Measurements from ENCODE around the gene MED15.

MED15 gene

GRCh38 chr22:20572132-20572802, 64.9 kb downstream of the MED15 start:
- no peak for TF ChIP-seq CTCF (IDR thresholded peaks at IDR 0.05; ENCODE audit: low read depth, low read length, missing control alignments)
- in situ Hi-C loops (cut with HindIII; ENCODE audit: low pct_ligation_motif_present, low sequenced_read_pairs), result no loop called here
- no peak overlapping the region for H3K4me3 ChIP-seq (ENCODE audit: low read depth, low read length)
- no peaks in the 10 kb centered on the region for H3K27me3 ChIP-seq (replicated peaks)
- peaks cover 87% of the 10 kb centered on the region for H3K36me3 ChIP-seq (replicated peaks)
- DNase-seq, result no peak
- no peak overlapping the region for H3K27ac ChIP-seq

- no peak for DNase-seq
- in situ Hi-C loops (cut with HindIII; ENCODE audit: low pct_ligation_motif_present, low sequenced_read_pairs), result no loop called here
These were observed 65.9 kb downstream of the MED15 start for GRCh38 chr22:20573176-20573832.

GRCh38 chr22:20573833-20574615, 66.6 kb downstream of the MED15 start:
- DNase-seq, result no peak
- Histone ChIP-seq H3K4me3 (ENCODE audit: low read depth, low read length) (no peak overlapping the region), H3K36me3 (replicated peaks) (peaks cover 88% of the 10 kb centered on the region), H3K27ac (no peak overlapping the region), H3K27me3 (replicated peaks) (no peaks in the 10 kb centered on the region)
- TF ChIP-seq CTCF (IDR thresholded peaks at IDR 0.05; ENCODE audit: low read depth, low read length, missing control alignments), result no peak
- in situ Hi-C loops (cut with HindIII; ENCODE audit: low pct_ligation_motif_present, low sequenced_read_pairs), result no loop called here

More at GRCh38 chr22:20573176-20573832, 65.9 kb downstream of the MED15 start:
- Histone ChIP-seq H3K27me3 (replicated peaks) (no peaks in the 10 kb centered on the region), H3K36me3 (replicated peaks) (peaks cover 86% of the 10 kb centered on the region), H3K27ac (no peak overlapping the region), H3K4me3 (ENCODE audit: low read depth, low read length) (no peak overlapping the region)
- no peak for TF ChIP-seq CTCF (IDR thresholded peaks at IDR 0.05; ENCODE audit: low read depth, low read length, missing control alignments)

- Histone ChIP-seq H3K36me3 (replicated peaks) (peaks cover 90% of the 10 kb centered on the region), H3K27ac (no peak overlapping the region), H3K4me3 (ENCODE audit: low read depth, low read length) (no peak overlapping the region), H3K27me3 (replicated peaks) (no peaks in the 10 kb centered on the region)
- in situ Hi-C loops (cut with HindIII; ENCODE audit: low pct_ligation_motif_present, low sequenced_read_pairs), result no loop called here
- no peak for TF ChIP-seq CTCF (IDR thresholded peaks at IDR 0.05; ENCODE audit: low read depth, low read length, missing control alignments)
- DNase-seq, result no peak
These were observed 67.5 kb downstream of the MED15 start for GRCh38 chr22:20574920-20575353.

- Histone ChIP-seq H3K27me3 (replicated peaks) (no peaks in the 10 kb centered on the region), H3K4me3 (ENCODE audit: low read depth, low read length) (no peak overlapping the region), H3K27ac (no peak overlapping the region), H3K36me3 (replicated peaks) (peaks cover 95% of the 10 kb centered on the region)
- no peak for TF ChIP-seq CTCF (IDR thresholded peaks at IDR 0.05; ENCODE audit: low read depth, low read length, missing control alignments)
- in situ Hi-C loops (cut with HindIII; ENCODE audit: low pct_ligation_motif_present, low sequenced_read_pairs), result no loop called here
- DNase-seq, result no peak
These were observed 68.5 kb downstream of the MED15 start for GRCh38 chr22:20575724-20576444.

All from brain microvascular endothelial cell (primary cell).